ENCODE measurements around the gene NAALADL2. TPM values are rescaled to one million over a fixed set of nuclear protein-coding genes. Genes with fewer than 3 reads are reported as not detected.

The NAALADL2 gene
- total and polyA plus RNA-seq, 9 of the 15 experiments (the other 6 are each of a cell fraction or from before 2014, with no cell fraction given), result 0.29 to 1.1 (median 0.79) TPM; not detected in 1

DNA sequence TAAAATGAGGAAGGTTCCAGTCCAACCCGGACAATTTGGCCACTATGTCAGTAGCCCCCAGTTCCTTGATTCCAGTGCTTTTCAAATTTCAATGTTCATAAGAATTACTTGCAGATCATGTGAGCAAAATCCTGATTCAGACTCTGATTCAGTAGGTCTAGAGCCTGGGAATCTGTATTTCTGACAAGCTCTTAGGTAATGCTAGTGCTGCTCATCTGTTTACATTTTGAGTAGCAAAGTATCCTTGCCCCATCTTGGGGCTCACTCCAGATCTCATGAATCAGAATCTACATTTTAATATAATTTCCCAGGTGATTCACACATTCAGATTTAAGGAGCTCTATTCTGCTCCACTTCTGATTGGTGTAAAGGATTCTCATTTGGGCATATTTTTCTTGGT lies 142.0 kb downstream of the NAALADL2 start:
- no peak overlapping the region for H3K27ac ChIP-seq (ENCODE audit: extremely low read depth, low read depth, low read length)
- WGBS (ENCODE audit: insufficient coverage, low coverage, missing lambda C conversion rate), result no CpG with 5 or more reads among the region's 1 CpG
- no peak overlapping the region for H3K4me2 ChIP-seq (ENCODE audit: insufficient read depth, low read length)
- H4K20me1 ChIP-seq (replicated peaks; ENCODE audit: control insufficient read depth, insufficient read depth, low read length), result no peaks in the 10 kb centered on the region
- H3K27me3 ChIP-seq (ENCODE audit: control insufficient read depth in 2 of 2, insufficient read depth in 2 of 2, low read length in 2 of 2), result no peaks in the 10 kb centered on the region
- no peaks in the 10 kb centered on the region for H3K4me1 ChIP-seq (replicated peaks in 1 of 2; ENCODE audit: control insufficient read depth in 2 of 2, insufficient read depth in 2 of 2, low read length in 2 of 2)
- H3K4me3 ChIP-seq, result no peak overlapping the region
- ChIA-PET POLR2A (interaction anchor here (0.9 kb wide), 1 partner anchor 10 kb away, joined by 3 read pairs; no protein-coding TSS in a partner anchor), CTCF (ENCODE audit: low intra/inter-chr PET ratio) (no interaction called here)
- H3K79me2 ChIP-seq (ENCODE audit: control insufficient read depth, insufficient read depth, low read length), result no peaks in the 10 kb centered on the region
- DNase-seq (ENCODE audit: extremely low read depth in 1 of 4, low spot score in 3 of 4) (no peak), FAIRE-seq (no peak), ATAC-seq (no peak)
- in situ Hi-C loops (cut with MboI) (no loop called here), intact Hi-C loops (cut with micrococcal nuclease) (no loop called here)
- BruUV-seq (replicated peaks), result no TSS peak
- H2AFZ ChIP-seq (ENCODE audit: low read depth, low read length), result no peak overlapping the region
- H3K36me3 ChIP-seq (ENCODE audit: control insufficient read depth, insufficient read depth, low read length), result no peaks in the 10 kb centered on the region
- H3K9me3 ChIP-seq (replicated peaks; ENCODE audit: control insufficient read depth, insufficient read depth, low read depth, low read length), result no peaks in the 10 kb centered on the region
- no peaks in the 10 kb centered on the region for H3K9me1 ChIP-seq (ENCODE audit: control insufficient read depth, insufficient read depth, low read length)
- no peak overlapping the region for H3K9ac ChIP-seq (ENCODE audit: insufficient read depth in 1 of 2, low read depth in 2 of 2, low read length in 2 of 2)
- TF ChIP-seq KDM2B (CRISPR knock-in tag; IDR thresholded peaks at IDR 0.05), result no peak
- TF ChIP-seq KLF13 (tag; IDR thresholded peaks at IDR 0.05; ENCODE audit: borderline replicate concordance, low read depth), result no peak
- TF ChIP-seq STAG1 (CRISPR knock-in tag; IDR thresholded peaks at IDR 0.05; ENCODE audit: borderline replicate concordance), result no peak
- no peak for TF ChIP-seq SPI1 (IDR thresholded peaks at IDR 0.05; ENCODE audit: borderline replicate concordance, low read depth, low read length)
- no peak for TF ChIP-seq ETS2 (tag; IDR thresholded peaks at IDR 0.05; ENCODE audit: borderline replicate concordance, poor library complexity, severe bottlenecking)
- TF ChIP-seq MTA1 (IDR thresholded peaks at IDR 0.05; ENCODE audit: borderline replicate concordance), result no peak
- no peak for TF ChIP-seq CEBPB (tag; IDR thresholded peaks at IDR 0.05)
- no peak for TF ChIP-seq FOXK2 (conservative IDR thresholded peaks at IDR 0.05 in 1 of 2, IDR thresholded peaks at IDR 0.05 in 1 of 2; ENCODE audit: low read depth in 2 of 2)
- no peak for TF ChIP-seq BRD4 (IDR thresholded peaks at IDR 0.05)
- no peak for TF ChIP-seq XRCC5 (IDR thresholded peaks at IDR 0.05; ENCODE audit: low read depth, low read length)
- TF ChIP-seq, protein P1, sequence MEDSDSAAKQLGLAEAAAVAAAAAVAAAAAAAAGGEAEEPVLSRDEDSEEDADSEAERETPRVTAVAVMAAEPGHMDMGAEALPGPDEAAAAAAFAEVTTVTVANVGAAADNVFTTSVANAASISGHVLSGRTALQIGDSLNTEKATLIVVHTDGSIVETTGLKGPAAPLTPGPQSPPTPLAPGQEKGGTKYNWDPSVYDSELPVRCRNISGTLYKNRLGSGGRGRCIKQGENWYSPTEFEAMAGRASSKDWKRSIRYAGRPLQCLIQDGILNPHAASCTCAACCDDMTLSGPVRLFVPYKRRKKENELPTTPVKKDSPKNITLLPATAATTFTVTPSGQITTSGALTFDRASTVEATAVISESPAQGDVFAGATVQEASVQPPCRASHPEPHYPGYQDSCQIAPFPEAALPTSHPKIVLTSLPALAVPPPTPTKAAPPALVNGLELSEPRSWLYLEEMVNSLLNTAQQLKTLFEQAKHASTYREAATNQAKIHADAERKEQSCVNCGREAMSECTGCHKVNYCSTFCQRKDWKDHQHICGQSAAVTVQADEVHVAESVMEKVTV (CRISPR knock-in tag; IDR thresholded peaks at IDR 0.05), result no peak
- TF ChIP-seq EP400 (IDR thresholded peaks at IDR 0.05), result no peak
- TF ChIP-seq SAFB2 (IDR thresholded peaks at IDR 0.05; ENCODE audit: borderline replicate concordance, low read depth, low read length, severe bottlenecking), result no peak
- TF ChIP-seq, protein P2, sequence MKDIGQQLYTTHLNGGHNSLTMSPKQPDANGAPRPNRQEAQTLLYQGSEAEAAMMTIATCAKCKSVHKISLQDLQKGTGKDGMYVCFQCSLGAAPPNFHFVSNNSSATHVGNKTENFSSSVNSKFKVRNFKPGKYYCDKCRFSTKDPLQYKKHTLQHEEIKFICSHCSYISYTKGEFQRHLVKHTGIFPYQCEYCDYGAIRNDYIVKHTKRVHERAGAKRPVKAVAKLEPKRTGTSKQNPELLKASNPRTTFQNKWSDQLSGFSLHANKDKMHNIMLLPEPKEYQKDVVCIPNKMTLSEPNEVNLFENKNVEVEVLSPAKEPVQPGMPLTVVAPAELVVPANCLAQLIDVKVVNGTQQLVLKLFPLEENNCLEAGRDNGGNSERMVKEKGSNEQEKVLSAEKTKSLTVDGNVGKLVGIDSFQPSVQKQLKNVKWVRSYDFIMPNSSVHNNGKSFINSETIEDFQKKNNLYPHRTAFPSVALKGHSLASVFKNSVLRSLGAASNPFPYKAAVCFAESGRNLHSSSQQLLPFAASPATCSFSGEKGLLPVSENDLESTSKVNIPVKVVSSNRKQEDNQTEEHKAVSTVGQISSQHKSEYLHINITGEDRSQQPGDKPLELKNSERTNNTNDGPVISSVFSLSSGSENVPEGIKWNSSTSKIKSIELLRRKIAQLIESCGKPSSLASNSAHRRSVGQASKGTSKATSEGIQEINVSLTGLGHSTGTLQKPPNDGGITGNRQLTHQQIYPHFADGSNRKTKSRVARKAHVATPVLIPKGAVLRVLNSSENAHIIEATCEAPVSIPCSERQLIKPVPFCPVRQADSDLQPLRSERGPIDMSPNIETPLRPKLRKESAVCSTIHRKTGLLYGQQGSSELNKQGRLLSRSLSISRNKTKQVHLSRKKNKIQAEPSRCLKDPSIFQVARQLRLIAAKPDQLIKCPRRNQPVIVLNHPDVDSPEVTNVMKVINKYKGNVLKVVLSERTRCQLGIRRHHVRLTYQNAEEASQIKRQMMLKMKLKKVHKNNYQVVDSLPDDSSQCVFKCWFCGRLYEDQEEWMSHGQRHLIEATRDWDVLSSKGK (CRISPR knock-in tag; IDR thresholded peaks at IDR 0.05), result no peak
- TF ChIP-seq NFIX (CRISPR knock-in tag; IDR thresholded peaks at IDR 0.05; ENCODE audit: low read depth), result no peak
- TF ChIP-seq NBN (IDR thresholded peaks at IDR 0.05; ENCODE audit: low read depth), result no peak
- TF ChIP-seq, protein P3, sequence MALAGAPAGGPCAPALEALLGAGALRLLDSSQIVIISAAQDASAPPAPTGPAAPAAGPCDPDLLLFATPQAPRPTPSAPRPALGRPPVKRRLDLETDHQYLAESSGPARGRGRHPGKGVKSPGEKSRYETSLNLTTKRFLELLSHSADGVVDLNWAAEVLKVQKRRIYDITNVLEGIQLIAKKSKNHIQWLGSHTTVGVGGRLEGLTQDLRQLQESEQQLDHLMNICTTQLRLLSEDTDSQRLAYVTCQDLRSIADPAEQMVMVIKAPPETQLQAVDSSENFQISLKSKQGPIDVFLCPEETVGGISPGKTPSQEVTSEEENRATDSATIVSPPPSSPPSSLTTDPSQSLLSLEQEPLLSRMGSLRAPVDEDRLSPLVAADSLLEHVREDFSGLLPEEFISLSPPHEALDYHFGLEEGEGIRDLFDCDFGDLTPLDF (CRISPR knock-in tag; IDR thresholded peaks at IDR 0.05), result no peak
- TF ChIP-seq SNIP1 (IDR thresholded peaks at IDR 0.05; ENCODE audit: low read depth), result no peak
